Hepatocyte (in vitro differentiated cells): ENCODE results near the gene CEMP1. TPM values are rescaled to one million over a fixed set of nuclear protein-coding genes. Genes with fewer than 3 reads are reported as not detected.
A peak's percentile ranks its signal among the peaks of the same experiment; 100 is the strongest.

Source experiments
- DNase-seq: peaks from one replicate; pipeline ENCODE4 v3.0.0-alpha.2; 2016; ENCODE audit warnings: low spot score
- H2AFZ ChIP-seq: fragments of 200-600 bp; sonication (generic); 2 replicates; pipeline ENCODE4 v1.6.0; 2016; ENCODE audit warnings: antibody characterized with exemption, mild to moderate bottlenecking
- H3K27ac ChIP-seq: fragments of 200-600 bp; sonication (generic); 2 replicates; pipeline ENCODE4 v1.5.1; 2016; ENCODE audit warnings: mild to moderate bottlenecking
- H3K27me3 ChIP-seq: fragments of 200-600 bp; sonication (generic); 2 replicates; pipeline ENCODE4 v1.6.1; 2016
- H3K36me3 ChIP-seq: fragments of 200-600 bp; sonication (generic); replicated peaks from 2 replicates; pipeline ENCODE4 v1.5.1; 2016; ENCODE audit warnings: low read depth; ENCODE audit not compliant: insufficient read depth
- H3K4me1 ChIP-seq: fragments of 200-600 bp; sonication (generic); 2 replicates; pipeline ENCODE4 v1.5.1; 2016; ENCODE audit warnings: mild to moderate bottlenecking, moderate library complexity; ENCODE audit not compliant: insufficient read depth
- H3K4me2 ChIP-seq: fragments of 200-600 bp; sonication (generic); 2 replicates; pipeline ENCODE4 v1.6.0; 2016
- H3K4me3 ChIP-seq: fragments of 200-600 bp; sonication (generic); 2 replicates; pipeline ENCODE4 v1.5.1; 2016; ENCODE audit warnings: mild to moderate bottlenecking
- H3K79me2 ChIP-seq: fragments of 200-600 bp; sonication (generic); 2 replicates; pipeline ENCODE4 v1.6.0; 2017; ENCODE audit warnings: mild to moderate bottlenecking
- H3K9me2 ChIP-seq: fragments of 200-600 bp; sonication (generic); replicated peaks from 2 replicates; pipeline ENCODE4 v1.6.0; 2017; ENCODE audit warnings: mild to moderate bottlenecking; ENCODE audit not compliant: insufficient read depth
- H3K9me3 ChIP-seq: fragments of 200-600 bp; sonication (generic); 2 replicates; pipeline ENCODE4 v1.5.1; 2016; ENCODE audit warnings: low read depth, mild to moderate bottlenecking
- H4K20me1 ChIP-seq: fragments of 200-600 bp; sonication (generic); 2 replicates; pipeline ENCODE4 v1.6.0; 2016; ENCODE audit warnings: mild to moderate bottlenecking; ENCODE audit not compliant: insufficient read depth, poor library complexity, severe bottlenecking
- CTCF ChIP-seq: fragments of 200-600 bp; sonication (generic); IDR thresholded peaks from 2 replicates; pipeline ENCODE4 v1.5.1; 2016; ENCODE audit warnings: antibody characterized with exemption, mild to moderate bottlenecking; ENCODE audit not compliant: poor library complexity
- EZH2 ChIP-seq: fragments of 200-600 bp; sonication (generic); IDR thresholded peaks from 2 replicates; pipeline ENCODE4 v1.6.1; 2016; ENCODE audit warnings: antibody characterized with exemption, mild to moderate bottlenecking, borderline replicate concordance
- EZH2phosphoT487 ChIP-seq: fragments of 200-600 bp; sonication (generic); IDR thresholded peaks from one replicate; pipeline ENCODE4 v1.6.1; 2018; ENCODE audit warnings: antibody characterized with exemption, mild to moderate bottlenecking, low read depth, moderate library complexity; ENCODE audit not compliant: unreplicated experiment, severe bottlenecking
- WGBS: methylation state at CpG from one replicate; pipeline ENCODE4 v1.1.6; 2016; ENCODE audit warnings: low lambda C conversion rate; ENCODE audit errors: missing lambda C conversion rate; 5-methylcytosine and 5-hydroxymethylcytosine counted together
- polyA plus RNA-seq: library from polyadenylated mRNA; unstranded; fragments of >200 nt; fragmentation: Nextera tagmentation; extraction: Ambion mirVana; gene quantifications from 2 replicates; pipeline ENCODE4 v1.2.1, GENCODE V29; 2016
- total RNA-seq: library from RNA; depleted of rRNA; stranded (reverse); fragments of >200 nt; gene quantifications from 2 replicates; pipeline ENCODE4 v1.2.3, GENCODE V29; 2014

Gene CEMP1
- total and polyA plus RNA-seq, 2 experiments from 2014 or later = 11.1 TPM; not detected in 1

- no peak overlapping the region for H3K4me3 ChIP-seq
- no peak overlapping the region for H3K27ac ChIP-seq
- H3K4me1 ChIP-seq = peaks cover 13% of the 10 kb centered on the region
- no peak for DNase-seq
- TF ChIP-seq EZH2 = no peak
- TF ChIP-seq CTCF = no peak
- TF ChIP-seq EZH2phosphoT487 = no peak
- H3K79me2 ChIP-seq = no peaks in the 10 kb centered on the region
- WGBS = 93% methylated on average over 14 of the region's 14 CpGs
- H3K27me3 ChIP-seq = no peaks in the 10 kb centered on the region
- H2AFZ ChIP-seq = no peak overlapping the region
- no peaks in the 10 kb centered on the region for H3K9me2 ChIP-seq
- no peaks in the 10 kb centered on the region for H3K9me3 ChIP-seq
- H3K4me2 ChIP-seq = no peak overlapping the region
- H4K20me1 ChIP-seq = no peaks in the 10 kb centered on the region
- no peaks in the 10 kb centered on the region for H3K36me3 ChIP-seq
Measured at GRCh38 chr16:2505695-2506094, 25.5 kb downstream of the CEMP1 start.

GRCh38 chr16:2501946-2502895, 29.0 kb downstream of the CEMP1 start:
- no peak overlapping the region for H3K4me3 ChIP-seq
- no peaks in the 10 kb centered on the region for H3K9me2 ChIP-seq
- no peaks in the 10 kb centered on the region for H3K27me3 ChIP-seq
- H3K79me2 ChIP-seq = no peaks in the 10 kb centered on the region
- TF ChIP-seq CTCF (no peak), EZH2phosphoT487 (no peak), EZH2 (no peak)
- H3K4me1 ChIP-seq = peaks cover 13% of the 10 kb centered on the region
- H3K27ac ChIP-seq = peak overlapping the region; percentile 71
- H3K4me2 ChIP-seq = peak overlapping the region; percentile 73
- H4K20me1 ChIP-seq = no peaks in the 10 kb centered on the region
- no peaks in the 10 kb centered on the region for H3K9me3 ChIP-seq
- H2AFZ ChIP-seq = no peak overlapping the region
- 86% methylated on average over 16 of the region's 18 CpGs for WGBS
- no peaks in the 10 kb centered on the region for H3K36me3 ChIP-seq
- DNase-seq = no peak

- no peaks in the 10 kb centered on the region for H4K20me1 ChIP-seq
- no peaks in the 10 kb centered on the region for H3K9me3 ChIP-seq
- 53% methylated on average over 18 of the region's 23 CpGs for WGBS
- no peaks in the 10 kb centered on the region for H3K79me2 ChIP-seq
- peak overlapping the region; percentile 73 for H3K4me2 ChIP-seq
- H3K4me3 ChIP-seq = no peak overlapping the region
- H2AFZ ChIP-seq = no peak overlapping the region
- TF ChIP-seq CTCF = peak; percentile 98
- no peak for TF ChIP-seq EZH2phosphoT487
- peaks cover 13% of the 10 kb centered on the region for H3K4me1 ChIP-seq
- DNase-seq = peak; percentile 91
- no peaks in the 10 kb centered on the region for H3K9me2 ChIP-seq
- H3K27ac ChIP-seq = no peak overlapping the region
- no peaks in the 10 kb centered on the region for H3K27me3 ChIP-seq
- H3K36me3 ChIP-seq = no peaks in the 10 kb centered on the region
Measured at GRCh38 chr16:2500918-2501750, 30.1 kb downstream of the CEMP1 start.
